COLO668 (cell line): Measurements from ENCODE around the gene KRTAP5-2.

ENCODE experiments used
- DNase-seq: peaks from one replicate; lab custom pipeline; 2025; ENCODE audit not compliant: unreplicated experiment; lab: John Stamatoyannopoulos, UW

KRTAP5-2 gene

GRCh38 chr11:1568441-1568911 lies 29.6 kb downstream of the KRTAP5-2 start:
- DNase-seq: peak; percentile 20

- DNase-seq: no peak
Observed at GRCh38 chr11:1567721-1568100, 30.4 kb downstream of the KRTAP5-2 start.

- DNase-seq: no peak
Observed at GRCh38 chr11:1567052-1567720, 30.9 kb downstream of the KRTAP5-2 start.

GRCh38 chr11:1566381-1567051 lies 31.6 kb downstream of the KRTAP5-2 start:
- no peak for DNase-seq

- no peak for DNase-seq
Observed at GRCh38 chr11:1565904-1566247, 32.2 kb downstream of the KRTAP5-2 start.

- DNase-seq: no peak
Observed at GRCh38 chr11:1565173-1565903, 32.8 kb downstream of the KRTAP5-2 start.

GRCh38 chr11:1564535-1565172 lies 33.4 kb downstream of the KRTAP5-2 start:
- DNase-seq: peak; percentile 75

GRCh38 chr11:1563697-1564534 lies 34.2 kb downstream of the KRTAP5-2 start:
- peak; percentile 53 for DNase-seq

- DNase-seq: no peak
Observed at GRCh38 chr11:1563149-1563638, 34.9 kb downstream of the KRTAP5-2 start.

GRCh38 chr11:1562469-1563148 lies 35.5 kb downstream of the KRTAP5-2 start:
- DNase-seq: no peak

GRCh38 chr11:1561955-1562354 lies 36.1 kb downstream of the KRTAP5-2 start:
- DNase-seq: no peak

GRCh38 chr11:1561266-1561665 lies 36.8 kb downstream of the KRTAP5-2 start:
- DNase-seq: no peak

GRCh38 chr11:1560649-1561251 lies 37.3 kb downstream of the KRTAP5-2 start:
- no peak for DNase-seq

- no peak for DNase-seq
Observed at GRCh38 chr11:1560002-1560648, 38.0 kb downstream of the KRTAP5-2 start.

- peak; percentile 79 for DNase-seq
Observed at GRCh38 chr11:1559111-1559951, 38.8 kb downstream of the KRTAP5-2 start.

- DNase-seq: no peak
Observed at GRCh38 chr11:1558775-1559110, 39.4 kb downstream of the KRTAP5-2 start.

GRCh38 chr11:1557904-1558774 lies 40.0 kb downstream of the KRTAP5-2 start:
- no peak for DNase-seq
